CD4-positive, alpha-beta memory T cell (primary cell): Measurements from ENCODE around the gene STX2. TPM values are rescaled to one million over a fixed set of nuclear protein-coding genes. Genes with fewer than 3 reads are reported as not detected.

Source experiments
- CTCF ChIA-PET: fragments of 350-600 bp; sonication (Branson Sonifier 250); formaldehyde crosslinking; loops from one replicate; lab custom pipeline; 2021; ENCODE audit warnings: inconsistent platforms; ENCODE audit not compliant: partially characterized antibody; lab: Charles Lee
- POLR2A ChIA-PET: fragments of 350-600 bp; sonication (Branson Sonifier 250); formaldehyde crosslinking; loops from one replicate; lab custom pipeline; 2021; ENCODE audit not compliant: partially characterized antibody; lab: Charles Lee
- DNase-seq, 5 donors: peaks; one replicate each; pipeline versions ENCODE4 v3.0.0 to v3.0.0-alpha.2; 2020 to 2022; ENCODE audit warnings: mixed read lengths in 1 of 5
- H3K27ac ChIP-seq: one replicate; pipeline ENCODE4 v1.7.0; 2013; ENCODE audit warnings: low read depth, low read length
- H3K27me3 ChIP-seq: 2 replicates; pipeline ENCODE4 v1.7.0; 2013; ENCODE audit warnings: mild to moderate bottlenecking, low read length, moderate library complexity; ENCODE audit not compliant: insufficient read depth
- H3K36me3 ChIP-seq: 2 replicates; pipeline ENCODE4 v1.7.0; 2013; ENCODE audit warnings: mild to moderate bottlenecking, low read length, moderate library complexity; ENCODE audit not compliant: insufficient read depth
- H3K4me1 ChIP-seq: 2 replicates; pipeline ENCODE4 v1.7.0; 2013; ENCODE audit warnings: mild to moderate bottlenecking, low read length, moderate library complexity; ENCODE audit not compliant: insufficient read depth
- H3K4me3 ChIP-seq, 2 donors: one replicate each; pipeline ENCODE4 v1.7.0; 2013; ENCODE audit warnings: low read length in 2 of 2, mild to moderate bottlenecking in 1 of 2
- H3K9me3 ChIP-seq, 2 donors: one replicate each; pipeline ENCODE4 v1.7.0; 2013; ENCODE audit warnings: low read length in 2 of 2, control low read depth in 1 of 2; ENCODE audit not compliant: control insufficient read depth in 1 of 2
- H3K27ac Mint-ChIP-seq, 7 donors: one replicate each; pipeline ENCODE4 v1.8.0; 2020 to 2021; ENCODE audit warnings: mixed read lengths in 7 of 7, mild to moderate bottlenecking in 6 of 7, inconsistent platforms in 3 of 7, moderate library complexity in 3 of 7
- H3K27me3 Mint-ChIP-seq, 2 donors: one replicate each; pipeline ENCODE4 v1.8.0; 2020 to 2021; ENCODE audit warnings: mixed read lengths in 2 of 2
- H3K36me3 Mint-ChIP-seq, 2 donors: one replicate each; pipeline ENCODE4 v1.8.0; 2020 to 2021; ENCODE audit warnings: mixed read lengths in 2 of 2, inconsistent platforms in 1 of 2, mild to moderate bottlenecking in 1 of 2
- H3K4me1 Mint-ChIP-seq, 4 donors: one replicate each; pipeline ENCODE4 v1.8.0; 2020 to 2021; ENCODE audit warnings: mixed read lengths in 4 of 4, mild to moderate bottlenecking in 1 of 4
- H3K4me3 Mint-ChIP-seq, 8 donors: one replicate each; pipeline ENCODE4 v1.8.0; 2020 to 2021; ENCODE audit warnings: mixed read lengths in 8 of 8, mild to moderate bottlenecking in 7 of 8, moderate library complexity in 6 of 8, inconsistent platforms in 3 of 8
- H3K9me3 Mint-ChIP-seq, 8 donors: one replicate each; pipeline ENCODE4 v1.8.0; 2020 to 2021; ENCODE audit warnings: mixed read lengths in 8 of 8, mild to moderate bottlenecking in 5 of 8, inconsistent platforms in 3 of 8, moderate library complexity in 1 of 8
- intact Hi-C: fragments of 100-400 bp; cut with micrococcal nuclease; formaldehyde crosslinking; loops from one replicate; pipeline ENCODE4 v1.15.1; 2023
- polyA plus RNA-seq, 2 donors: library from polyadenylated mRNA; unstranded; fragments of 300-500 nt; fragmentation: Illumina TruSeq; gene quantifications; one replicate each; pipeline ENCODE4 v1.2.3, GENCODE V29; 2021
- total RNA-seq, 2 experiments: library from RNA; stranded (reverse); gene quantifications; one replicate each; pipeline ENCODE4 v1.2.3, GENCODE V29; 2021

Gene STX2
- total and polyA plus RNA-seq, 4 experiments from 2014 or later: 12.1 to 35.3 (median 21.6) TPM

- intact Hi-C loops: no loop called here
- peaks cover 5% of the 10 kb centered on the region for H3K4me1 ChIP-seq
- Mint-ChIP-seq H3K4me1 (peaks cover 7 to 11% (median 7%) of the 10 kb centered on the region in 4 donors), H3K27ac (peak overlapping the region in 1 of 7 donors; percentile 66), H3K4me3 (no peak overlapping the region), H3K27me3 (no peaks in the 10 kb centered on the region), H3K36me3 (peaks cover 16 to 30% of the 10 kb centered on the region in 2 donors), H3K9me3 (no peaks in the 10 kb centered on the region)
- H3K27me3 ChIP-seq: no peaks in the 10 kb centered on the region
- no peak overlapping the region for H3K27ac ChIP-seq
- POLR2A ChIA-PET: no interaction called here
- CTCF ChIA-PET: interaction anchor here (1.2 to 4.5 kb wide), 2 partner anchors 10 to 13 kb away, joined by 3 to 39 read pairs; no protein-coding TSS in a partner anchor
- no peaks in the 10 kb centered on the region for H3K9me3 ChIP-seq
- H3K4me3 ChIP-seq: no peak overlapping the region
- no peak for DNase-seq
- peaks cover 4% of the 10 kb centered on the region for H3K36me3 ChIP-seq
These were observed 23.0 kb downstream of the STX2 start for GRCh38 chr12:130816097-130816496.

GRCh38 chr12:130815028-130815741 lies 23.9 kb downstream of the STX2 start:
- H3K4me1 Mint-ChIP-seq: peaks cover 5 to 11% (median 6%) of the 10 kb centered on the region in 4 donors
- H3K36me3 ChIP-seq: peaks cover 6% of the 10 kb centered on the region
- no peak for DNase-seq
- H3K4me3 Mint-ChIP-seq: no peak overlapping the region
- POLR2A ChIA-PET: no interaction called here
- H3K27me3 ChIP-seq: no peaks in the 10 kb centered on the region
- no peaks in the 10 kb centered on the region for H3K9me3 ChIP-seq
- intact Hi-C loops: no loop called here
- no peak overlapping the region for H3K27ac ChIP-seq
- no peaks in the 10 kb centered on the region for H3K27me3 Mint-ChIP-seq
- H3K4me1 ChIP-seq: peaks cover 5% of the 10 kb centered on the region
- no peak overlapping the region for H3K27ac Mint-ChIP-seq
- CTCF ChIA-PET: interaction anchor here (0.6 to 4.5 kb wide), 2 partner anchors 11 to 15 kb away, joined by 3 to 39 read pairs; no protein-coding TSS in a partner anchor
- no peak overlapping the region for H3K4me3 ChIP-seq
- peaks cover 11 to 34% of the 10 kb centered on the region in 2 donors for H3K36me3 Mint-ChIP-seq
- H3K9me3 Mint-ChIP-seq: peaks cover 0 to 2% (median 0%) of the 10 kb centered on the region in 8 donors

- ChIA-PET POLR2A (no interaction called here), CTCF (interaction anchor here (4.5 kb wide), 1 partner anchor 13 kb away, joined by 39 read pairs; no protein-coding TSS in a partner anchor)
- peaks cover 9% of the 10 kb centered on the region for H3K36me3 ChIP-seq
These were observed 25.1 kb downstream of the STX2 start for GRCh38 chr12:130813949-130814348.

GRCh38 chr12:130813436-130813835 lies 25.6 kb downstream of the STX2 start:
- no peak overlapping the region for H3K4me3 Mint-ChIP-seq
- H3K36me3 ChIP-seq: peaks cover 12% of the 10 kb centered on the region
- H3K27ac Mint-ChIP-seq: no peak overlapping the region
- H3K36me3 Mint-ChIP-seq: peaks cover 20 to 43% of the 10 kb centered on the region in 2 donors
- H3K9me3 ChIP-seq: no peaks in the 10 kb centered on the region
- no peak overlapping the region for H3K4me3 ChIP-seq
- H3K27me3 Mint-ChIP-seq: no peaks in the 10 kb centered on the region
- H3K27ac ChIP-seq: no peak overlapping the region
- H3K4me1 ChIP-seq: peaks cover 3% of the 10 kb centered on the region
- DNase-seq: no peak
- POLR2A ChIA-PET: no interaction called here
- CTCF ChIA-PET: interaction anchor here (0.9 kb wide), 1 partner anchor 13 kb away, joined by 3 read pairs; no protein-coding TSS in a partner anchor
- peaks cover 0 to 2% (median 0%) of the 10 kb centered on the region in 8 donors for H3K9me3 Mint-ChIP-seq
- intact Hi-C loops: no loop called here
- peaks cover 3 to 8% (median 5%) of the 10 kb centered on the region in 4 donors for H3K4me1 Mint-ChIP-seq
- H3K27me3 ChIP-seq: no peaks in the 10 kb centered on the region

More at GRCh38 chr12:130813949-130814348, 25.1 kb downstream of the STX2 start:
- Histone ChIP-seq H3K9me3 (no peaks in the 10 kb centered on the region), H3K4me3 (no peak overlapping the region), H3K4me1 (peaks cover 5% of the 10 kb centered on the region), H3K27ac (no peak overlapping the region), H3K27me3 (no peaks in the 10 kb centered on the region)
- H3K27ac Mint-ChIP-seq: peak overlapping the region in 1 of 7 donors; percentile 69
- intact Hi-C loops: no loop called here
- H3K9me3 Mint-ChIP-seq: peaks cover 0 to 2% (median 0%) of the 10 kb centered on the region in 8 donors
- H3K4me3 Mint-ChIP-seq: peak overlapping the region in 1 of 8 donors; percentile 49
- H3K4me1 Mint-ChIP-seq: peaks cover 5 to 11% (median 6%) of the 10 kb centered on the region in 4 donors
- DNase-seq: no peak
- H3K36me3 Mint-ChIP-seq: peaks cover 18 to 42% of the 10 kb centered on the region in 2 donors
- no peaks in the 10 kb centered on the region for H3K27me3 Mint-ChIP-seq

GRCh38 chr12:130809791-130810190 lies 29.3 kb downstream of the STX2 start:
- H3K27ac Mint-ChIP-seq: no peak overlapping the region
- POLR2A ChIA-PET: no interaction called here

GRCh38 chr12:130807309-130807708 lies 31.7 kb downstream of the STX2 start:
- H3K36me3 ChIP-seq: peaks cover 55% of the 10 kb centered on the region
- Mint-ChIP-seq H3K4me1 (peaks cover 0 to 3% (median 0%) of the 10 kb centered on the region in 4 donors), H3K27me3 (no peaks in the 10 kb centered on the region), H3K27ac (no peak overlapping the region), H3K36me3 (peaks cover 63 to 72% of the 10 kb centered on the region in 2 donors), H3K4me3 (no peak overlapping the region), H3K9me3 (peaks cover 0 to 3% (median 0%) of the 10 kb centered on the region in 8 donors)
- no peak overlapping the region for H3K4me3 ChIP-seq
- CTCF ChIA-PET: no interaction called here
- no peaks in the 10 kb centered on the region for H3K9me3 ChIP-seq
- H3K27ac ChIP-seq: no peak overlapping the region
- POLR2A ChIA-PET: no interaction called here
- no peaks in the 10 kb centered on the region for H3K27me3 ChIP-seq
- no peak for DNase-seq
- no peaks in the 10 kb centered on the region for H3K4me1 ChIP-seq
- intact Hi-C loops: no loop called here

More at GRCh38 chr12:130809791-130810190, 29.3 kb downstream of the STX2 start:
- Histone ChIP-seq H3K9me3 (no peaks in the 10 kb centered on the region), H3K36me3 (peaks cover 45% of the 10 kb centered on the region), H3K4me3 (no peak overlapping the region), H3K27ac (no peak overlapping the region), H3K4me1 (no peaks in the 10 kb centered on the region), H3K27me3 (no peaks in the 10 kb centered on the region)
- CTCF ChIA-PET: interaction anchor here (0.9 to 1.9 kb wide), 3 partner anchors 8 to 62 kb away, joined by 3 to 6 read pairs (median 5); no protein-coding TSS in a partner anchor
- Mint-ChIP-seq H3K27me3 (no peaks in the 10 kb centered on the region), H3K4me3 (no peak overlapping the region), H3K9me3 (peaks cover 0 to 3% (median 0%) of the 10 kb centered on the region in 8 donors), H3K36me3 (peaks cover 51 to 68% of the 10 kb centered on the region in 2 donors), H3K4me1 (peaks cover 0 to 3% (median 1%) of the 10 kb centered on the region in 4 donors)
- DNase-seq: no peak
- intact Hi-C loops: no loop called here

- intact Hi-C loops: no loop called here
- H3K4me3 ChIP-seq: no peak overlapping the region
- no peaks in the 10 kb centered on the region for H3K9me3 ChIP-seq
- Mint-ChIP-seq H3K27me3 (no peaks in the 10 kb centered on the region), H3K4me3 (no peak overlapping the region), H3K36me3 (peaks cover 55 to 68% of the 10 kb centered on the region in 2 donors), H3K27ac (no peak overlapping the region), H3K9me3 (peaks cover 0 to 3% (median 0%) of the 10 kb centered on the region in 8 donors), H3K4me1 (peaks cover 0 to 3% (median 0%) of the 10 kb centered on the region in 4 donors)
- DNase-seq: no peak
- H3K36me3 ChIP-seq: peaks cover 55% of the 10 kb centered on the region
- ChIA-PET POLR2A (no interaction called here), CTCF (no interaction called here)
- H3K27ac ChIP-seq: no peak overlapping the region
- no peaks in the 10 kb centered on the region for H3K27me3 ChIP-seq
- H3K4me1 ChIP-seq: no peaks in the 10 kb centered on the region
These were observed 32.5 kb downstream of the STX2 start for GRCh38 chr12:130806574-130806973.
